WTC11 (cell line): Measurements from ENCODE around the gene RFX5. TPM values are rescaled to one million over a fixed set of nuclear protein-coding genes. Genes with fewer than 3 reads are reported as not detected.
A peak's percentile ranks its signal among the peaks of the same experiment; 100 is the strongest.

Experiments used
- ATAC-seq: fragments of 200-7000 bp; cut with Tn5 transposase; 2 replicates; pipeline ENCODE4 v1.10.0; 2021; ENCODE audit warnings: mild to moderate bottlenecking, moderate library complexity
- CTCF ChIA-PET: fragments of 300-600 bp; sonication (Branson Sonifier 250); formaldehyde crosslinking; loops from one replicate; lab custom pipeline; 2021; ENCODE audit warnings: antibody characterized with exemption; lab: Charles Lee
- POLR2A ChIA-PET: fragments of 350-600 bp; sonication (Branson Sonifier 250); formaldehyde crosslinking; loops from one replicate; lab custom pipeline; 2021; ENCODE audit warnings: antibody characterized with exemption; lab: Charles Lee
- DNase-seq: peaks from one replicate; pipeline ENCODE4 v3.0.0; 2021; ENCODE audit warnings: low spot score
- H3K27ac Mint-ChIP-seq: 2 replicates; pipeline ENCODE4 v1.8.0; 2021; ENCODE audit warnings: mixed read lengths
- H3K27me3 Mint-ChIP-seq: 2 replicates; pipeline ENCODE4 v1.8.0; 2021; ENCODE audit warnings: low read depth, mild to moderate bottlenecking, moderate library complexity, mixed read lengths
- H3K36me3 Mint-ChIP-seq: 2 replicates; pipeline ENCODE4 v1.8.0; 2021; ENCODE audit warnings: mixed read lengths
- H3K4me1 Mint-ChIP-seq: 2 replicates; pipeline ENCODE4 v1.8.0; 2022; ENCODE audit warnings: mixed read lengths
- H3K4me3 Mint-ChIP-seq: 2 replicates; pipeline ENCODE4 v1.8.0; 2021; ENCODE audit warnings: mild to moderate bottlenecking, moderate library complexity, mixed read lengths
- H3K9me3 Mint-ChIP-seq: 2 replicates; pipeline ENCODE4 v1.8.0; 2021; ENCODE audit warnings: mixed read lengths
- ATF1 ChIP-seq: sonication (generic); formaldehyde crosslinking; IDR thresholded peaks from 2 replicates; pipeline ENCODE4 v1.8.1; 2023; ENCODE audit warnings: mild to moderate bottlenecking, moderate library complexity, missing genetic modification reagents
- CBFB ChIP-seq: sonication (generic); formaldehyde crosslinking; IDR thresholded peaks from 2 replicates; pipeline ENCODE4 v1.8.1; 2022; ENCODE audit warnings: mild to moderate bottlenecking, low read depth, missing genetic modification reagents
- FOXJ3 ChIP-seq: sonication (generic); formaldehyde crosslinking; IDR thresholded peaks from 2 replicates; pipeline ENCODE4 v1.9.0; 2021; ENCODE audit warnings: missing genetic modification reagents, mild to moderate bottlenecking, borderline replicate concordance
- GABPB1 ChIP-seq: sonication (generic); formaldehyde crosslinking; IDR thresholded peaks from 2 replicates; pipeline ENCODE4 v1.8.1; 2023; ENCODE audit warnings: mild to moderate bottlenecking, missing genetic modification reagents
- NFATC4 ChIP-seq: fragments of 250-450 bp; sonication (Bioruptor Pico); IDR thresholded peaks from 2 replicates; pipeline ENCODE4 v1.9.0; 2021; ENCODE audit warnings: mild to moderate bottlenecking
- NFE2L1 ChIP-seq: sonication (generic); formaldehyde crosslinking; IDR thresholded peaks from 2 replicates; pipeline ENCODE4 v1.8.1; 2023; ENCODE audit warnings: missing genetic modification reagents
- SOX15 ChIP-seq: fragments of 250-450 bp; sonication (Bioruptor Pico); IDR thresholded peaks from 2 replicates; pipeline ENCODE4 v1.9.0; 2021; ENCODE audit warnings: mild to moderate bottlenecking
- TCF7 ChIP-seq: sonication (generic); formaldehyde crosslinking; IDR thresholded peaks from 2 replicates; pipeline ENCODE4 v1.8.0; 2022; ENCODE audit warnings: mild to moderate bottlenecking, low read depth, missing genetic modification reagents, moderate library complexity
- ZNF396 ChIP-seq: fragments of 250-450 bp; sonication (Bioruptor Pico); IDR thresholded peaks from 2 replicates; pipeline ENCODE4 v1.8.0; 2021; ENCODE audit warnings: mild to moderate bottlenecking, moderate library complexity, borderline replicate concordance
- ZNF671 ChIP-seq: fragments of 250-450 bp; sonication (Bioruptor Pico); IDR thresholded peaks from 2 replicates; pipeline ENCODE4 v1.8.0; 2021; ENCODE audit warnings: mild to moderate bottlenecking
- total RNA-seq: library from RNA; stranded (reverse); gene quantifications from 3 replicates; pipeline ENCODE4 v1.2.3, GENCODE V29; 2021
- TF ChIP-seq, protein P1 (sequence below): sonication (generic); formaldehyde crosslinking; IDR thresholded peaks from 2 replicates; pipeline ENCODE4 v1.8.0; 2022; ENCODE audit warnings: mild to moderate bottlenecking, missing genetic modification reagents
- TF ChIP-seq, protein P2 (sequence below): sonication (generic); formaldehyde crosslinking; IDR thresholded peaks from 2 replicates; pipeline ENCODE4 v1.8.0; 2022; ENCODE audit warnings: mild to moderate bottlenecking, missing genetic modification reagents
- TF ChIP-seq, protein P3 (sequence below): sonication (generic); formaldehyde crosslinking; IDR thresholded peaks from 2 replicates; pipeline ENCODE4 v1.8.1; 2023; ENCODE audit warnings: mild to moderate bottlenecking, missing genetic modification reagents
- TF ChIP-seq, protein P4 (sequence below): sonication (generic); formaldehyde crosslinking; conservative IDR thresholded peaks from 2 replicates; pipeline ENCODE4 v1.8.1; 2022; ENCODE audit warnings: mild to moderate bottlenecking, missing genetic modification reagents
- TF ChIP-seq, protein P5 (sequence below): fragments of 250-450 bp; sonication (Bioruptor Pico); IDR thresholded peaks from 2 replicates; pipeline ENCODE4 v1.9.0; 2021; ENCODE audit warnings: mild to moderate bottlenecking
- TF ChIP-seq, protein P6 (sequence below): sonication (generic); formaldehyde crosslinking; IDR thresholded peaks from 2 replicates; pipeline ENCODE4 v1.8.1; 2023; ENCODE audit warnings: mild to moderate bottlenecking, missing genetic modification reagents
- TF ChIP-seq, protein P7 (sequence below): sonication (generic); formaldehyde crosslinking; IDR thresholded peaks from 2 replicates; pipeline ENCODE4 v1.8.1; 2023; ENCODE audit warnings: mild to moderate bottlenecking, missing genetic modification reagents, borderline replicate concordance

Gene RFX5
- total RNA-seq, 1 experiment from 2014 or later: 59.2 TPM

DNA sequence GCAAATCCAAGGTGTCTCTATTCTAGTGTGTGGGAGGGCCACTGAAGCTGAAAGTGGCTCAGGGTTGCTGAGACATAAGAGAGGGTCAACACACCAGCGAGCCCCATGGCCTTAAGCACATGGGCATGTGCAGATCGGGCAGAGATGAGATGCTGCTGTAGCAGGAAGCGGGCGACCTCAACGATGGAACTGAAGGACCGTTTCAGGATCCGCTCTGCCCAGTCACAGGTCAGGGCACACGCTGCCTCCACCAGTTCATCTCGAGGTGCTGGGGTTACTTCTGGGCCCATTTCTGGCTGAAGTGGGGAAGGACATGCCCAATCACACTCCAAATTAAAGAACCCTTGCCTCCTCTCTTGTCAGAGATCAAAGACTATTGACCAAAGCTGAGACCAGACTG lies 3.5 kb downstream of the RFX5 start (continued):
- no peak for TF ChIP-seq ZNF671 (CRISPR knock-in tag)
- no peak for TF ChIP-seq ATF1 (CRISPR knock-in tag)

DNA sequence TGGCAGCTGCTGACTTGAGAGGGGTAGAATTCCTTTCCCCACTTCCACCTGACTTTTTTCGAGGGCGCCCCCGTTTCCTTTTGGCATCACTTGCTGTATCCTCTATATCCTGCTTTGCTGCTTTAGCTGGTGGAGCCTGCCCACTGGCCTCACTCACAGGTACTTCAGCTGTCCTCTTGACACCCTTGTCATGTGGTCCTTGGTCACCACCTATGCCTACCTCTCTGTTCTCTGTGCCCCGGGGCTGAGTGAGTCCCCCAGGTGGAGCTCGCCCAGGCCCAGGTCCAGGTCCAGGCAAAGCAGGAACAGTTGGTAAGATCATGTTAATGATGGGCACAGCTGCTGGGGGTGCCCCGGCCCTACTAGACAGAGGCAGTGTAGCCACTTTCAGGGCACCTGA lies 4.5 kb downstream of the RFX5 start:
- Mint-ChIP-seq H3K4me1 (peaks cover 13% of the 10 kb centered on the region), H3K36me3 (peaks cover 33% of the 10 kb centered on the region), H3K4me3 (no peak overlapping the region), H3K9me3 (no peaks in the 10 kb centered on the region), H3K27me3 (no peaks in the 10 kb centered on the region), H3K27ac (peak overlapping the region; percentile 63; the same call in 1 of the 2 replicates)
- DNase-seq: no peak
- CTCF ChIA-PET: interaction anchor here (1.5 kb wide), 1 partner anchor 42 kb away, joined by 6 read pairs; no protein-coding TSS in a partner anchor
- no peak for TF ChIP-seq NFATC4 (CRISPR knock-in tag)
- POLR2A ChIA-PET: interaction anchor here (0.6 kb wide), 1 partner anchor 62 kb away, joined by 3 read pairs; no protein-coding TSS in a partner anchor
- ATAC-seq: no peak

DNA sequence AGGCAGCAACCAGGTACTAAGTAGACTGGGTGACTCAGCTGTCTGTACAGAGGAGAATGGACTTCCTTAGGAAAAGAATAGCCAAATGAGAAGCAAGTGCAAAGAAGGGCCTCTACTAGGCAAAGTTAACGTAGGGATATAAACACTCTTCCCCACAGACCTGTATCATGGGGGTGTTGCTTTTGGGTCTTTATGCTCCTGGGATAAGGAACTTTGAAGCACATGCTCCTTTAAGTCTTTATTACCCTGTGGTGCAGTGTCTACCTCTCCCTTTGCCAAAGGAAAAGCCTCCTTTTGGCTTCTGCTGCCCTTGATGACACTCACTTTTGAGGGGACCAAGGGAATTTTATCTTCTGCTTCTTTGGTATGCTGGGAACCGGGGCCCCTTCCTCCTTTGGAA lies 5.0 kb downstream of the RFX5 start:
- H3K4me3 Mint-ChIP-seq: no peak overlapping the region
- TF ChIP-seq, protein P1, sequence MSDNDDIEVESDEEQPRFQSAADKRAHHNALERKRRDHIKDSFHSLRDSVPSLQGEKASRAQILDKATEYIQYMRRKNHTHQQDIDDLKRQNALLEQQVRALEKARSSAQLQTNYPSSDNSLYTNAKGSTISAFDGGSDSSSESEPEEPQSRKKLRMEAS (CRISPR knock-in tag): no peak
- TF ChIP-seq ZNF671 (CRISPR knock-in tag) (no peak), ATF1 (CRISPR knock-in tag) (no peak), GABPB1 (no peak), CBFB (CRISPR knock-in tag) (no peak), FOXJ3 (CRISPR knock-in tag) (no peak), SOX15 (no peak), NFE2L1 (CRISPR knock-in tag) (no peak), ZNF396 (CRISPR knock-in tag) (no peak), TCF7 (no peak)
- TF ChIP-seq, protein P2, sequence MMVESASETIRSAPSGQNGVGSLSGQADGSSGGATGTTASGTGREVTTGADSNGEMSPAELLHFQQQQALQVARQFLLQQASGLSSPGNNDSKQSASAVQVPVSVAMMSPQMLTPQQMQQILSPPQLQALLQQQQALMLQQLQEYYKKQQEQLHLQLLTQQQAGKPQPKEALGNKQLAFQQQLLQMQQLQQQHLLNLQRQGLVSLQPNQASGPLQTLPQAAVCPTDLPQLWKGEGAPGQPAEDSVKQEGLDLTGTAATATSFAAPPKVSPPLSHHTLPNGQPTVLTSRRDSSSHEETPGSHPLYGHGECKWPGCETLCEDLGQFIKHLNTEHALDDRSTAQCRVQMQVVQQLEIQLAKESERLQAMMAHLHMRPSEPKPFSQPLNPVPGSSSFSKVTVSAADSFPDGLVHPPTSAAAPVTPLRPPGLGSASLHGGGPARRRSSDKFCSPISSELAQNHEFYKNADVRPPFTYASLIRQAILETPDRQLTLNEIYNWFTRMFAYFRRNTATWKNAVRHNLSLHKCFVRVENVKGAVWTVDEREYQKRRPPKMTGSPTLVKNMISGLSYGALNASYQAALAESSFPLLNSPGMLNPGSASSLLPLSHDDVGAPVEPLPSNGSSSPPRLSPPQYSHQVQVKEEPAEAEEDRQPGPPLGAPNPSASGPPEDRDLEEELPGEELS: no peak
- TF ChIP-seq, protein P3, sequence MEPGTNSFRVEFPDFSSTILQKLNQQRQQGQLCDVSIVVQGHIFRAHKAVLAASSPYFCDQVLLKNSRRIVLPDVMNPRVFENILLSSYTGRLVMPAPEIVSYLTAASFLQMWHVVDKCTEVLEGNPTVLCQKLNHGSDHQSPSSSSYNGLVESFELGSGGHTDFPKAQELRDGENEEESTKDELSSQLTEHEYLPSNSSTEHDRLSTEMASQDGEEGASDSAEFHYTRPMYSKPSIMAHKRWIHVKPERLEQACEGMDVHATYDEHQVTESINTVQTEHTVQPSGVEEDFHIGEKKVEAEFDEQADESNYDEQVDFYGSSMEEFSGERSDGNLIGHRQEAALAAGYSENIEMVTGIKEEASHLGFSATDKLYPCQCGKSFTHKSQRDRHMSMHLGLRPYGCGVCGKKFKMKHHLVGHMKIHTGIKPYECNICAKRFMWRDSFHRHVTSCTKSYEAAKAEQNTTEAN (CRISPR knock-in tag): no peak
- TF ChIP-seq, protein P4, sequence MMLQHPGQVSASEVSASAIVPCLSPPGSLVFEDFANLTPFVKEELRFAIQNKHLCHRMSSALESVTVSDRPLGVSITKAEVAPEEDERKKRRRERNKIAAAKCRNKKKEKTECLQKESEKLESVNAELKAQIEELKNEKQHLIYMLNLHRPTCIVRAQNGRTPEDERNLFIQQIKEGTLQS (CRISPR knock-in tag): no peak
- TF ChIP-seq, protein P5, sequence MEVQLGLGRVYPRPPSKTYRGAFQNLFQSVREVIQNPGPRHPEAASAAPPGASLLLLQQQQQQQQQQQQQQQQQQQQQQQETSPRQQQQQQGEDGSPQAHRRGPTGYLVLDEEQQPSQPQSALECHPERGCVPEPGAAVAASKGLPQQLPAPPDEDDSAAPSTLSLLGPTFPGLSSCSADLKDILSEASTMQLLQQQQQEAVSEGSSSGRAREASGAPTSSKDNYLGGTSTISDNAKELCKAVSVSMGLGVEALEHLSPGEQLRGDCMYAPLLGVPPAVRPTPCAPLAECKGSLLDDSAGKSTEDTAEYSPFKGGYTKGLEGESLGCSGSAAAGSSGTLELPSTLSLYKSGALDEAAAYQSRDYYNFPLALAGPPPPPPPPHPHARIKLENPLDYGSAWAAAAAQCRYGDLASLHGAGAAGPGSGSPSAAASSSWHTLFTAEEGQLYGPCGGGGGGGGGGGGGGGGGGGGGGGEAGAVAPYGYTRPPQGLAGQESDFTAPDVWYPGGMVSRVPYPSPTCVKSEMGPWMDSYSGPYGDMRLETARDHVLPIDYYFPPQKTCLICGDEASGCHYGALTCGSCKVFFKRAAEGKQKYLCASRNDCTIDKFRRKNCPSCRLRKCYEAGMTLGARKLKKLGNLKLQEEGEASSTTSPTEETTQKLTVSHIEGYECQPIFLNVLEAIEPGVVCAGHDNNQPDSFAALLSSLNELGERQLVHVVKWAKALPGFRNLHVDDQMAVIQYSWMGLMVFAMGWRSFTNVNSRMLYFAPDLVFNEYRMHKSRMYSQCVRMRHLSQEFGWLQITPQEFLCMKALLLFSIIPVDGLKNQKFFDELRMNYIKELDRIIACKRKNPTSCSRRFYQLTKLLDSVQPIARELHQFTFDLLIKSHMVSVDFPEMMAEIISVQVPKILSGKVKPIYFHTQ: no peak
- TF ChIP-seq, protein P6, sequence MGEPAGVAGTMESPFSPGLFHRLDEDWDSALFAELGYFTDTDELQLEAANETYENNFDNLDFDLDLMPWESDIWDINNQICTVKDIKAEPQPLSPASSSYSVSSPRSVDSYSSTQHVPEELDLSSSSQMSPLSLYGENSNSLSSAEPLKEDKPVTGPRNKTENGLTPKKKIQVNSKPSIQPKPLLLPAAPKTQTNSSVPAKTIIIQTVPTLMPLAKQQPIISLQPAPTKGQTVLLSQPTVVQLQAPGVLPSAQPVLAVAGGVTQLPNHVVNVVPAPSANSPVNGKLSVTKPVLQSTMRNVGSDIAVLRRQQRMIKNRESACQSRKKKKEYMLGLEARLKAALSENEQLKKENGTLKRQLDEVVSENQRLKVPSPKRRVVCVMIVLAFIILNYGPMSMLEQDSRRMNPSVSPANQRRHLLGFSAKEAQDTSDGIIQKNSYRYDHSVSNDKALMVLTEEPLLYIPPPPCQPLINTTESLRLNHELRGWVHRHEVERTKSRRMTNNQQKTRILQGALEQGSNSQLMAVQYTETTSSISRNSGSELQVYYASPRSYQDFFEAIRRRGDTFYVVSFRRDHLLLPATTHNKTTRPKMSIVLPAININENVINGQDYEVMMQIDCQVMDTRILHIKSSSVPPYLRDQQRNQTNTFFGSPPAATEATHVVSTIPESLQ: no peak
- TF ChIP-seq, protein P7, sequence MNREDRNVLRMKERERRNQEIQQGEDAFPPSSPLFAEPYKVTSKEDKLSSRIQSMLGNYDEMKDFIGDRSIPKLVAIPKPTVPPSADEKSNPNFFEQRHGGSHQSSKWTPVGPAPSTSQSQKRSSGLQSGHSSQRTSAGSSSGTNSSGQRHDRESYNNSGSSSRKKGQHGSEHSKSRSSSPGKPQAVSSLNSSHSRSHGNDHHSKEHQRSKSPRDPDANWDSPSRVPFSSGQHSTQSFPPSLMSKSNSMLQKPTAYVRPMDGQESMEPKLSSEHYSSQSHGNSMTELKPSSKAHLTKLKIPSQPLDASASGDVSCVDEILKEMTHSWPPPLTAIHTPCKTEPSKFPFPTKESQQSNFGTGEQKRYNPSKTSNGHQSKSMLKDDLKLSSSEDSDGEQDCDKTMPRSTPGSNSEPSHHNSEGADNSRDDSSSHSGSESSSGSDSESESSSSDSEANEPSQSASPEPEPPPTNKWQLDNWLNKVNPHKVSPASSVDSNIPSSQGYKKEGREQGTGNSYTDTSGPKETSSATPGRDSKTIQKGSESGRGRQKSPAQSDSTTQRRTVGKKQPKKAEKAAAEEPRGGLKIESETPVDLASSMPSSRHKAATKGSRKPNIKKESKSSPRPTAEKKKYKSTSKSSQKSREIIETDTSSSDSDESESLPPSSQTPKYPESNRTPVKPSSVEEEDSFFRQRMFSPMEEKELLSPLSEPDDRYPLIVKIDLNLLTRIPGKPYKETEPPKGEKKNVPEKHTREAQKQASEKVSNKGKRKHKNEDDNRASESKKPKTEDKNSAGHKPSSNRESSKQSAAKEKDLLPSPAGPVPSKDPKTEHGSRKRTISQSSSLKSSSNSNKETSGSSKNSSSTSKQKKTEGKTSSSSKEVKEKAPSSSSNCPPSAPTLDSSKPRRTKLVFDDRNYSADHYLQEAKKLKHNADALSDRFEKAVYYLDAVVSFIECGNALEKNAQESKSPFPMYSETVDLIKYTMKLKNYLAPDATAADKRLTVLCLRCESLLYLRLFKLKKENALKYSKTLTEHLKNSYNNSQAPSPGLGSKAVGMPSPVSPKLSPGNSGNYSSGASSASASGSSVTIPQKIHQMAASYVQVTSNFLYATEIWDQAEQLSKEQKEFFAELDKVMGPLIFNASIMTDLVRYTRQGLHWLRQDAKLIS: no peak
- peak overlapping the region; percentile 42; the same call in 1 of the 2 replicates for H3K27ac Mint-ChIP-seq
- H3K4me1 Mint-ChIP-seq: peaks cover 10% of the 10 kb centered on the region
- H3K9me3 Mint-ChIP-seq: no peaks in the 10 kb centered on the region
- ChIA-PET POLR2A (no interaction called here), CTCF (interaction anchor here (1.5 to 2.9 kb wide), 2 partner anchors 32 to 41 kb away, joined by 6 to 42 read pairs; no protein-coding TSS in a partner anchor)
- H3K36me3 Mint-ChIP-seq: peaks cover 33% of the 10 kb centered on the region
- no peak for DNase-seq
- H3K27me3 Mint-ChIP-seq: no peaks in the 10 kb centered on the region
- ATAC-seq: no peak
